Spleen (tissue), 11 donors: ENCODE measurements around the gene HCK. TPM values are rescaled to one million over a fixed set of nuclear protein-coding genes. Genes with fewer than 3 reads are reported as not detected.

ENCODE experiments used
- DNase-seq: peaks from one replicate; pipeline ENCODE4 v3.0.0-alpha.2; 2020
- H3K27ac ChIP-seq, 8 donors: fragments of 200-600 bp; sonication (generic) in 7 of 8; 1 replicate in 4 of 8; 2 replicates in 4 of 8; pipeline versions ENCODE4 v1.5.0 to v1.8.0; 2016 to 2021; ENCODE audit warnings: inconsistent platforms in 4 of 8, mild to moderate bottlenecking in 4 of 8, moderate library complexity in 1 of 8
- H3K27me3 ChIP-seq, 7 donors: fragments of 200-600 bp; sonication (generic) in 6 of 7; replicated peaks in 1 of 7; 1 replicate in 4 of 7; 2 replicates in 3 of 7; pipeline versions ENCODE4 v1.5.0 to v1.8.0; 2016 to 2021; ENCODE audit warnings: inconsistent platforms in 3 of 7, mild to moderate bottlenecking in 1 of 7
- H3K36me3 ChIP-seq, 6 donors: fragments of 200-600 bp; sonication (generic) in 5 of 6; 1 replicate in 4 of 6; 2 replicates in 2 of 6; pipeline versions ENCODE4 v1.5.0 to v1.8.0; 2016 to 2021; ENCODE audit warnings: inconsistent platforms in 2 of 6
- H3K4me1 ChIP-seq, 6 donors: fragments of 200-600 bp; sonication (generic) in 5 of 6; 1 replicate in 3 of 6; 2 replicates in 3 of 6; pipeline versions ENCODE4 v1.5.0 to v1.8.0; 2016 to 2021; ENCODE audit warnings: inconsistent platforms in 3 of 6
- H3K4me3 ChIP-seq, 8 donors: fragments of 200-600 bp; sonication (generic) in 7 of 8; 1 replicate in 4 of 8; 2 replicates in 4 of 8; pipeline versions ENCODE4 v1.5.0 to v1.8.0; 2016 to 2021; ENCODE audit warnings: inconsistent platforms in 4 of 8, mild to moderate bottlenecking in 4 of 8, moderate library complexity in 2 of 8
- H3K9me3 ChIP-seq, 8 donors: fragments of 200-600 bp; sonication (generic) in 7 of 8; 1 replicate in 4 of 8; 2 replicates in 4 of 8; pipeline versions ENCODE4 v1.5.0 to v1.8.0; 2016 to 2021; ENCODE audit warnings: inconsistent platforms in 4 of 8
- POLR2A ChIP-seq, 3 donors: fragments of 450-650 bp; IDR thresholded peaks; one replicate each; pipeline ENCODE4 v1.5.1; 2017; ENCODE audit warnings: antibody characterized with exemption in 3 of 3, mild to moderate bottlenecking in 1 of 3
- POLR2AphosphoS5 ChIP-seq, 3 donors: sonication (generic); formaldehyde crosslinking; IDR thresholded peaks; one replicate each; pipeline ENCODE4 v1.5.1; 2017; ENCODE audit warnings: antibody characterized with exemption in 3 of 3
- WGBS, 5 donors: extraction: QIAGEN DNeasy Blood & Tissue Kit in 3 of 5; methylation state at CpG; one replicate each; pipeline versions ENCODE4 v1.1.5 to v1.1.7; 2013 to 2018; 5-methylcytosine and 5-hydroxymethylcytosine counted together
- intact Hi-C: fragments of 100-400 bp; cut with DNase I; formaldehyde crosslinking; loops from one replicate; pipeline ENCODE4 v1.15.0; 2023; ENCODE audit warnings: low total_unique reads
- polyA plus RNA-seq, 3 donors: library from polyadenylated mRNA; stranded (reverse); fragments of 200-250 nt; gene quantifications; one replicate each; pipeline ENCODE4 v1.2.1, GENCODE V29; 2013
- total RNA-seq, 7 donors: library from RNA; depleted of rRNA in 3 of 7; stranded (reverse); fragments of >200 nt in 3 of 7; fragmentation: NEBNext Ultra II Directional in 4 of 7; extraction: Animal tissue kit (Norgen Biotek cat#: 25700) in 4 of 7; gene quantifications; one replicate each; pipeline versions ENCODE4 v1.1.0 to v1.2.1, GENCODE V29; 2016 to 2021
- TF ChIP-seq, protein P1 (sequence below), 11 experiments: fragments of 200-600 bp in 7 of 11; fragments of 450-650 bp in 4 of 11; sonication (generic) in 4 of 11; IDR thresholded peaks in 8 of 11; conservative IDR thresholded peaks in 3 of 11; 1 replicate in 7 of 11; 2 replicates in 4 of 11; pipeline versions ENCODE4 v1.4.0 to v1.8.0; 2016 to 2021; ENCODE audit warnings: antibody characterized with exemption in 11 of 11, inconsistent platforms in 4 of 11, mild to moderate bottlenecking in 1 of 11
- donor health status: healthy with polysubstance abuse.
- donor health status: DM: no; HTN: no; CAD: no; lungs with moderate emphysema.
- donor health status: DM: no; HTN: no; CAD: no.
- donor health status: Bipolar disorder and iron deficiency.
- donor health status: healthy.
- donor health status: DM: no; HTN: no; CAD: no.
- donor health status: DM: yes; HTN: yes; CAD: no.

HCK gene
- total and polyA plus RNA-seq, 10 donors: 44.3 to 341 (median 151) TPM

GRCh38 chr20:32130352-32130751 lies 78.3 kb downstream of the HCK start:
- 44 to 95% (median 92%) methylated on average over 2 of the region's 2 CpGs for WGBS, 5 donors

GRCh38 chr20:32130965-32131364 lies 78.9 kb downstream of the HCK start:
- TF ChIP-seq POLR2AphosphoS5 (IDR thresholded peaks at IDR 0.05): no peak
- TF ChIP-seq, protein P1, sequence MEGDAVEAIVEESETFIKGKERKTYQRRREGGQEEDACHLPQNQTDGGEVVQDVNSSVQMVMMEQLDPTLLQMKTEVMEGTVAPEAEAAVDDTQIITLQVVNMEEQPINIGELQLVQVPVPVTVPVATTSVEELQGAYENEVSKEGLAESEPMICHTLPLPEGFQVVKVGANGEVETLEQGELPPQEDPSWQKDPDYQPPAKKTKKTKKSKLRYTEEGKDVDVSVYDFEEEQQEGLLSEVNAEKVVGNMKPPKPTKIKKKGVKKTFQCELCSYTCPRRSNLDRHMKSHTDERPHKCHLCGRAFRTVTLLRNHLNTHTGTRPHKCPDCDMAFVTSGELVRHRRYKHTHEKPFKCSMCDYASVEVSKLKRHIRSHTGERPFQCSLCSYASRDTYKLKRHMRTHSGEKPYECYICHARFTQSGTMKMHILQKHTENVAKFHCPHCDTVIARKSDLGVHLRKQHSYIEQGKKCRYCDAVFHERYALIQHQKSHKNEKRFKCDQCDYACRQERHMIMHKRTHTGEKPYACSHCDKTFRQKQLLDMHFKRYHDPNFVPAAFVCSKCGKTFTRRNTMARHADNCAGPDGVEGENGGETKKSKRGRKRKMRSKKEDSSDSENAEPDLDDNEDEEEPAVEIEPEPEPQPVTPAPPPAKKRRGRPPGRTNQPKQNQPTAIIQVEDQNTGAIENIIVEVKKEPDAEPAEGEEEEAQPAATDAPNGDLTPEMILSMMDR (IDR thresholded peaks at IDR 0.05 in 8 of 11, conservative IDR thresholded peaks at IDR 0.05 in 3 of 11): no peak
- no peak for TF ChIP-seq POLR2A (IDR thresholded peaks at IDR 0.05)
- H3K4me3 ChIP-seq: no peak overlapping the region
- intact Hi-C loops: no loop called here
- no peak overlapping the region for H3K27ac ChIP-seq
- peaks cover 0 to 64% (median 12%) of the 10 kb centered on the region in 6 donors for H3K36me3 ChIP-seq
- H3K4me1 ChIP-seq: no peaks in the 10 kb centered on the region
- 38 to 93% (median 90%) methylated on average over 2 of the region's 2 CpGs for WGBS, 5 donors
- DNase-seq: no peak
- H3K9me3 ChIP-seq: no peaks in the 10 kb centered on the region
- H3K27me3 ChIP-seq: no peaks in the 10 kb centered on the region

More at GRCh38 chr20:32130352-32130751, 78.3 kb downstream of the HCK start:
- TF ChIP-seq, protein P1 (IDR thresholded peaks at IDR 0.05 in 8 of 11, conservative IDR thresholded peaks at IDR 0.05 in 3 of 11): no peak
- TF ChIP-seq POLR2A (IDR thresholded peaks at IDR 0.05) (no peak), POLR2AphosphoS5 (IDR thresholded peaks at IDR 0.05) (no peak)
- Histone ChIP-seq H3K4me1 (no peaks in the 10 kb centered on the region), H3K27me3 (no peaks in the 10 kb centered on the region), H3K9me3 (no peaks in the 10 kb centered on the region), H3K27ac (no peak overlapping the region), H3K36me3 (peaks cover 0 to 59% (median 11%) of the 10 kb centered on the region in 6 donors), H3K4me3 (no peak overlapping the region)
- intact Hi-C loops: no loop called here
- DNase-seq: no peak

DNA sequence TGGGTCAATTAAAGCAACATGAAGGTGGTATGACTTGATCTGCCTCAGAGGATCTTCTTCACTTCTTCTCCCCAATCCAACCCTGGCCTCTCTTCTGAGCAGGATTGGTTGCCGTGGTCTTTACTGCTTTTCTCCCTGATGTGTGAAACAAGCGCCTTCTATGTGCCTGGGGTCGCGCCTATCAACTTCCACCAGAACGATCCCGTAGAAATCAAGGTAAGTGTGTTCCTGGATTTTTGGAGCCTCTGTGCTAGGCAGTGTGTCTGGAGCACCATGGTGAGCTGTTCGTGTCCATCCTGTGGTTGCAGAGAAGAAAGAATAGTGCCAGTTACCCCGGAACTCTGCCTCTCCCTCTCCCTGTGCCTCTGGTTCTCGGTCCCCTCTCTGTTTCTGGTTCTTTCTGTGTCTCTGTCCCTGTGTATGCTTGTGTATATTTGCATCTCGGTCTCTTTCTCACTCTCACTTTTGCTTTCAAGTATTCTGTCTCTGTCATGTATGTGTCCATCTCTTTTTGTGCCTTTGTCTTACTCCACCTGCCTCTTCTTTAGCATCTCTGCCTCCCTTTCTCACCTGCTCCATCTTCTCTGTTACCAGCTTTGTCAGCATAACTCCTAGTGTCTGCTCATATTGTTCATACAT lies 81.0 kb downstream of the HCK start:
- Histone ChIP-seq H3K36me3 (peaks cover 0 to 80% (median 30%) of the 10 kb centered on the region in 6 donors), H3K4me1 (no peaks in the 10 kb centered on the region), H3K4me3 (no peak overlapping the region), H3K27me3 (no peaks in the 10 kb centered on the region), H3K27ac (no peak overlapping the region), H3K9me3 (no peaks in the 10 kb centered on the region)
- intact Hi-C loops: no loop called here
- WGBS, 5 donors: 90 to 94% (median 93%) methylated on average over 10 of the region's 10 CpGs
- TF ChIP-seq, protein P1 (IDR thresholded peaks at IDR 0.05 in 8 of 11, conservative IDR thresholded peaks at IDR 0.05 in 3 of 11): no peak
- no peak for TF ChIP-seq POLR2AphosphoS5 (IDR thresholded peaks at IDR 0.05)
- no peak for TF ChIP-seq POLR2A (IDR thresholded peaks at IDR 0.05)
- no peak for DNase-seq

- no peak for DNase-seq
- Histone ChIP-seq H3K4me1 (no peaks in the 10 kb centered on the region), H3K27ac (no peak overlapping the region), H3K9me3 (no peaks in the 10 kb centered on the region), H3K27me3 (no peaks in the 10 kb centered on the region), H3K4me3 (no peak overlapping the region), H3K36me3 (peaks cover 0 to 84% (median 36%) of the 10 kb centered on the region in 6 donors)
- 94 to 99% (median 95%) methylated on average over 5 of the region's 5 CpGs for WGBS, 5 donors
- intact Hi-C loops: no loop called here
- TF ChIP-seq, protein P1 (IDR thresholded peaks at IDR 0.05 in 8 of 11, conservative IDR thresholded peaks at IDR 0.05 in 3 of 11): no peak
- TF ChIP-seq POLR2A (IDR thresholded peaks at IDR 0.05) (no peak), POLR2AphosphoS5 (IDR thresholded peaks at IDR 0.05) (no peak)
Measured at GRCh38 chr20:32134026-32134425, 82.0 kb downstream of the HCK start.
